Measurements from ENCODE around the gene AKR7A2. TPM values are rescaled to one million over a fixed set of nuclear protein-coding genes. Genes with fewer than 3 reads are reported as not detected.
A peak's percentile ranks its signal among the peaks of the same experiment; 100 is the strongest.

AKR7A2 gene
- total RNA-seq, 1 donor from 2014 or later: 53.7 TPM

DNA sequence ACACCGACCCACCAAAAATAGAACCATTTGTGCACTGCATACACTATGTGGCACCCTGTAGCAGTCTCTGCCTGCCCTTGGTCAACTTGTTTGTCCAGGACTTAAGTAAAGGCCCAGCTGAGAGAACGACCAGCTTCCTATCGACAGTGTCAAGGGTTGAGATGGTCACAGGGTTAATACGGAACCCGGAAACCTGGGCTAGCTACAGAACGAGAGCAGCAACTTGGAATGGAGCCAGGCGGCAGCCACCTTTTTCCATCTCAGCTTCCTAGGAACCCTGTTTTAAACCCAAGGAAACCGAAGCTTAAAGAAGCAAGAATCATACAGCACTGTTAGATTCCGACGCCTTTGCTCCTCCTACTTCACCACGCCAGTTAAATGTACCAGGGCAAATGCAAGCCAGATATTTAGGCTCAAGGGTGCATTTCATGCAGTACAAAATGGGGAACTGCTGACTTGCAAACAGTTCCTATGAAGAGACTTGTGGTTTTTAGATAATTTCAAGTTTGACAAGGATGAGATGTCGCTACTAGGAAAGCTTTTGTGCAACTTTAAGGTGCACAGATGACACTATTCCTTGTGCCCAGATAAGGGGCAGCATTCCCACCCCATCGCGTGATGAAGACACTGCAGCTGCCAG, 35.7 kb upstream of the AKR7A2 start:
- no peaks in the 10 kb centered on the region for H3K27me3 Mint-ChIP-seq
- H3K4me1 Mint-ChIP-seq (ENCODE audit: low read depth): peaks cover 2% of the 10 kb centered on the region
- no peak overlapping the region for H3K4me3 Mint-ChIP-seq (ENCODE audit: low read depth)
- no peaks in the 10 kb centered on the region for H3K9me3 Mint-ChIP-seq (ENCODE audit: low read depth)
- H3K27ac Mint-ChIP-seq: no peak overlapping the region
- no peak for DNase-seq (ENCODE audit: low spot score, unreplicated experiment)
- H3K36me3 Mint-ChIP-seq (ENCODE audit: insufficient read depth): peaks cover 3% of the 10 kb centered on the region
- TF ChIP-seq, protein P1, sequence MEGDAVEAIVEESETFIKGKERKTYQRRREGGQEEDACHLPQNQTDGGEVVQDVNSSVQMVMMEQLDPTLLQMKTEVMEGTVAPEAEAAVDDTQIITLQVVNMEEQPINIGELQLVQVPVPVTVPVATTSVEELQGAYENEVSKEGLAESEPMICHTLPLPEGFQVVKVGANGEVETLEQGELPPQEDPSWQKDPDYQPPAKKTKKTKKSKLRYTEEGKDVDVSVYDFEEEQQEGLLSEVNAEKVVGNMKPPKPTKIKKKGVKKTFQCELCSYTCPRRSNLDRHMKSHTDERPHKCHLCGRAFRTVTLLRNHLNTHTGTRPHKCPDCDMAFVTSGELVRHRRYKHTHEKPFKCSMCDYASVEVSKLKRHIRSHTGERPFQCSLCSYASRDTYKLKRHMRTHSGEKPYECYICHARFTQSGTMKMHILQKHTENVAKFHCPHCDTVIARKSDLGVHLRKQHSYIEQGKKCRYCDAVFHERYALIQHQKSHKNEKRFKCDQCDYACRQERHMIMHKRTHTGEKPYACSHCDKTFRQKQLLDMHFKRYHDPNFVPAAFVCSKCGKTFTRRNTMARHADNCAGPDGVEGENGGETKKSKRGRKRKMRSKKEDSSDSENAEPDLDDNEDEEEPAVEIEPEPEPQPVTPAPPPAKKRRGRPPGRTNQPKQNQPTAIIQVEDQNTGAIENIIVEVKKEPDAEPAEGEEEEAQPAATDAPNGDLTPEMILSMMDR (IDR thresholded peaks at IDR 0.05; ENCODE audit: unreplicated experiment): no peak

DNA sequence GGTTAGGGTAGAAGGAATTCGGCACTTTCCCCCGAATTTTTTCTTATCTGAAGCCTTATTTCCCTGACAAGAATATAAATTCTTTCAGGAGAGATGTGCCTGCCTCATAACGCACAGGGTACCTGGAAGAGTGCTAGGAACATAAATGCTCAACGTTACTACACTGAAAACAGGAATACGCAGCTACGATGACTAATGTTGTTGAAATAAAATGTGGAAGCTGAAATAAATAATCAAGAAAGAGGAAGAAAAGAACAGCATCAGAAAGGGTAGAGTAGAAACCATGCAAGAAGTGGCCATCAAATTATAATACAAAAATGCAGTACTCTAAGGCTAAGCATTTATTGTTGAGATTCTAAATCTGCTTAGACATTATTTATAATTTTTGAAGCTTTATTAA, 34.1 kb upstream of the AKR7A2 start:
- no peaks in the 10 kb centered on the region for H3K27me3 Mint-ChIP-seq
- no peak overlapping the region for H3K27ac Mint-ChIP-seq
- peaks cover 2% of the 10 kb centered on the region for H3K4me1 Mint-ChIP-seq (ENCODE audit: low read depth)
- no peak for DNase-seq (ENCODE audit: low spot score, unreplicated experiment)
- no peak overlapping the region for H3K4me3 Mint-ChIP-seq (ENCODE audit: low read depth)
- no peaks in the 10 kb centered on the region for H3K9me3 Mint-ChIP-seq (ENCODE audit: low read depth)
- peaks cover 8% of the 10 kb centered on the region for H3K36me3 Mint-ChIP-seq (ENCODE audit: insufficient read depth)
- TF ChIP-seq, protein P1 (IDR thresholded peaks at IDR 0.05; ENCODE audit: unreplicated experiment): no peak

DNA sequence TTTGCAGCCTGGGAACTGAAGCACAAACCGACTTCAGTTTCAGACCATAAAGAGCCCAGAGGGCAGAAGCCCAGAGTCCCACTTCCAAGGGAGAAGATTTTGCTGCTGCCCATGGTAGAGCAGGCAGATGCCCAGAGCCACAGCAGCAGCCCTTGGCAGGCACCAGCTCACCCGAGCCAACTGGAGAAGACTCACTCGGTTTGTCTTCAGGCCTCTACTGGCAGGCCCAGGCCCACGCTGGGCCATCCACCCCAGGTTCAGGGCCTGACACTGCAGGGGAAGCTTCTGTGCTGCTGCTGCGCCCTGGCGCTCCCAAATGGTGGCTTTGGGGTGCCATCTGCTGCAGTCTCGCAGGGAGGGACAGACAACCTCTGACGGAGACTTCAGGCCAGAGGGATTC, 33.4 kb upstream of the AKR7A2 start:
- TF ChIP-seq, protein P1 (IDR thresholded peaks at IDR 0.05; ENCODE audit: unreplicated experiment): no peak
- no peak overlapping the region for H3K27ac Mint-ChIP-seq
- H3K36me3 Mint-ChIP-seq (ENCODE audit: insufficient read depth): peaks cover 11% of the 10 kb centered on the region
- no peaks in the 10 kb centered on the region for H3K9me3 Mint-ChIP-seq (ENCODE audit: low read depth)
- no peak overlapping the region for H3K4me3 Mint-ChIP-seq (ENCODE audit: low read depth)
- DNase-seq (ENCODE audit: low spot score, unreplicated experiment): no peak
- peaks cover 2% of the 10 kb centered on the region for H3K4me1 Mint-ChIP-seq (ENCODE audit: low read depth)
- H3K27me3 Mint-ChIP-seq: no peaks in the 10 kb centered on the region

DNA sequence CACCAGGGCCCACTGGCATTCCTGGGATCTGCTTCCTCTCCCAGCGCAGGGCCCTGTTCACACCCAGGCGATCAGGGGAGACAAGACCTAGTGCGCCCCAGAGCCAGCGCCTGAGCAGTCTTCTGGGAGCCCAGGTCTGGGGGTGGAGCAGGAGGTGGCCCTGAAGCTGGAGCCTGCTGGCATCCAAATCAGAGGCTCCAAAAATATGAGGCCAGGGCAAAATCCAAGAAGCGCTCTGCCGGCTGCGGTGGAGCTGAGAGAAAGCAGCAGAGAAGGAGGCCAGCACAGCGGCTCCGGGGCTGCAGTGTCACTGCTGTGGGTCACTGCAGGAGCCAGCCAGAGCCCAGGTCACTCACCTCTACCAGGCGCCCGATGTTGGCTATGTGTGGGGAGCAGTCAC, 32.9 kb upstream of the AKR7A2 start:
- no peak overlapping the region for H3K4me3 Mint-ChIP-seq (ENCODE audit: low read depth)
- H3K27ac Mint-ChIP-seq: no peak overlapping the region
- no peaks in the 10 kb centered on the region for H3K4me1 Mint-ChIP-seq (ENCODE audit: low read depth)
- H3K9me3 Mint-ChIP-seq (ENCODE audit: low read depth): no peaks in the 10 kb centered on the region
- peaks cover 10% of the 10 kb centered on the region for H3K36me3 Mint-ChIP-seq (ENCODE audit: insufficient read depth)
- no peak for DNase-seq (ENCODE audit: low spot score, unreplicated experiment)
- TF ChIP-seq, protein P1 (IDR thresholded peaks at IDR 0.05; ENCODE audit: unreplicated experiment): no peak
- H3K27me3 Mint-ChIP-seq: no peaks in the 10 kb centered on the region

DNA sequence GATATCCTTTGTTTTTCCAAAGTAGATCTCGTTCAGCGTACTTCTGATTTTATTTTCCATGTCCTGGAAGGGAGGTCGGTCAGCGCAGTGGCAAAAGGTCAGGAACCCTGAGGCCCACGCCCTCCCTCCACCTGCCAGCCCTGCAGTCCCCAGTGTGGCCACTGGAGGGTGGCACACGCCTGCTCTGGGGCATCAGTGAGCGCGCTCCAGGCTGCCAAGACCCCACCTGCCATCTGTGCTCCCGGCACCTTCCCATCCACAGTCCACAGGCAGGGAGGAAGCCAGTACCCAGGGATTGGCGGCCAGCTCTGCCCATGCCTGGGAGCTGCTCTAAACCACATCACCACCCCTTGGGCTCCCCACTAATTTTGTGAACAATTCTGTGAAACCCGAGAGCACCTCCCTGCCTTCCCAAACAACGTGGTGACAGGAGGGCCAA, 32.4 kb upstream of the AKR7A2 start:
- H3K4me3 Mint-ChIP-seq (ENCODE audit: low read depth): no peak overlapping the region
- H3K9me3 Mint-ChIP-seq (ENCODE audit: low read depth): no peaks in the 10 kb centered on the region
- peak; percentile 41 for DNase-seq (ENCODE audit: low spot score, unreplicated experiment)
- H3K27ac Mint-ChIP-seq: no peak overlapping the region
- peaks cover 10% of the 10 kb centered on the region for H3K36me3 Mint-ChIP-seq (ENCODE audit: insufficient read depth)
- no peaks in the 10 kb centered on the region for H3K4me1 Mint-ChIP-seq (ENCODE audit: low read depth)
- TF ChIP-seq, protein P1 (IDR thresholded peaks at IDR 0.05; ENCODE audit: unreplicated experiment): peak; percentile 73
- H3K27me3 Mint-ChIP-seq: no peaks in the 10 kb centered on the region
